ENCODE data around the gene ANKRD11.

Gene ANKRD11

DNA sequence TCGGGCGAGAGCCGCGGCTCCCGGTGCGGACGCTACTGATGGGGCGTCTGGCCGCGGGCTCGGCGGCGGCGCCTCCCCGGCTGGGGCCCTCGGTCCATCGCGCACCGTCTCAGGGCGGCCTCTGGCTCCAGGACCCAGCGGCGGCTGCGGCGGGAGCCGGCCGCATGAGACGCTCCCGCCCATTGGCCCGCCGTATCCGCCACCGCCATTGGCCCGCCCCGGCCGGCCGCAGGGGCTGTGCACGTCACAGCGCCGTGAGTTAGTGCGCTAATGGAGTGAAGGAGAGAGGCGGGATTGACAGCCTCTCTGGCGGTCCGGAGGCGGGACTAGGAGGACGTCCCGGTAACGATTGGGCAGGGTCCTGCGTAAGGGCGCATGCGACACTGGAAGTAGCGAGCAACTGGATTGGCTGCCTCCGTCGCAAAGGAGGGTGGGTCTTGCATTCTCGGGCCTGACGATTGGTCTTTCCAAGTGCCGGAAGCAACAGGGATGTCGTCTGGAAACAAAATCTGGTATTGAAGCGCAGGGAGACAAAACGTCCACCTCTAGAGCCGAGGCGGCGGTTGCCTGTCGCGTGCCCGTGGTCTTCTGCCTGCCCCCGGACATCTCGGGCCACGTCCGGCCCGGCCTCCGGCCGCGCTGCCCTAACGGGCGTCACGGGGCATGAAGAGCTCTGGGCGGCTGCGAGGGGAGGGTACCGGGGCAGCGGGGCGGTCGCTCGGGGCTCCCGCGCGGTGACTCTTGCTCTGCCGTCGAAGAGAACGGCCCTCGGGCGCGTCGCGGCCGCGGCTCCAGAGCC, at the start of gene ANKRD11:
Gene ANKRD11, minus strand, starts transcription at position 123 of the 799 bp plus-strand sequence. CDS start 173,542 bp downstream, outside the sequence.
- peak; percentile 97 to 98 for DNase-seq

DNA sequence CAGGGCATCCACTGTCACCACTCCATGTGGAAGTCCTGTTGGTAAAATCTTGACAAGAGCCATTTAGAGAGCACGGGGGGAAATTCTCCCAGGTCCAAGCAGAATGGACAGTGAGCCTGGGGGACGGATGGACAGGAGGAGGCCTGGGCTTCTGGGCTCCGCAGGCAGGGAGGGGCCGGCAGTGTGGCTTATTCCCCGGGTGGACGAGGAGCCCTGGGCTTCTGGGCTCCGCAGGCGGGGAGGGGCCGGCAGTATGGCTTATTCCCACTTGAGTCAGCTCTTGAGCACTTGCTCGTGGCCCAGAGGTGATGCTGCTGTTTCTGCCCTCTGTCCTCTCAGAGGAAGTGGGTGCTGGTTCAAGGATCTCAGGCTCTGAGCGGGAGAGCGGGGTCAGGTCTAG, 47.9 kb upstream of the ANKRD11 start:
- no peak for DNase-seq

DNA sequence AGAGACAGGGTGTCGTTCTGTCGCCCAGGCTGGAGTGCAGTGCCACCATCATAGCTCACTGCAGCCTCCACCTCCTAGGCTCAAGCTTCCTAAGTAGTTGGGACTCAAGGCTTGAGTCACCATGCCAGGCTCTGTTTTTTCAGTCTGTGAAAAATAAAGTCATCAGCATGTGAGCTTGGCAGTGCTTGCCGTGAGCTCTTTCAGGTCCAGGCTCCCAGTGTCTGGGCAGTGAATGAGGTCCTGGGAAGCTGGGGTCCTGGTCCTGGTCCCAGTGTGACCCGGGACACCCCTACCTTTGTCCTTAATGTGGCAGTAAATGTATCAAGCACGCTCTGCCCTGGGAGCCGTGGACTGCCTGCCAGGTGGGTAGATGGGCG, 47.2 kb upstream of the ANKRD11 start:
- no peak for DNase-seq

DNA sequence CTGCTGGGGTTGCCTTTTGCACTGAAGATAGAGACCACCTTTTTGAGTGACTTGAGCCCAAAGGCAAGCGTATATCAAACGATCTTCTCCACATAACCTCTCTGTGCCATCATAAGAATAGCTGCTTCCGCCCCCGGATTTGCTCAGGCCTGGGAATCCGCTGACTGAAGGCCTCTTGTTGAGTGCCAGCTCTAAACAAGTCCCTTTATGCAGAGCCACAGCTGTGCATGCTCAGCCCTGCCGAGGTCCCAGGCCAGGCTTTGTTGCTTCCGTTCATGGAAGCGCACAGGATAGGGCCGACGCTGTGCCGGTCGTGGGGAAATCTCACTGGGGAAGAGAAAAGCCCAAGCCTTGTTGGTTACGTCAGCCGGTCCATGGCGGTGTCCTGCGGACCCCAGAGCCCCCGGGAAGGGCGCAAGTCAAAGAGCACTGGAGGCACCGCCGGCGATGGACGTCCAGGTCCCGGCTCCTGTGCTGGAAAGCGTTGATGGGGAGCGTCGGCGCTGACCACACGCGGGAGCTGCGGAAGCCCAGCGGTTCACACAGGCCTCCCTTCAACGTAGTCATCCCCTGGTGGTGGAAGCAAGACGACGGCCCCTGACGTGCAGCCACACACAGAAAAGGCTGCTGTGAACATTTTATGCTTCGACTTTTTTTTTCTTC, 46.7 kb upstream of the ANKRD11 start:
- DNase-seq = no peak

DNA sequence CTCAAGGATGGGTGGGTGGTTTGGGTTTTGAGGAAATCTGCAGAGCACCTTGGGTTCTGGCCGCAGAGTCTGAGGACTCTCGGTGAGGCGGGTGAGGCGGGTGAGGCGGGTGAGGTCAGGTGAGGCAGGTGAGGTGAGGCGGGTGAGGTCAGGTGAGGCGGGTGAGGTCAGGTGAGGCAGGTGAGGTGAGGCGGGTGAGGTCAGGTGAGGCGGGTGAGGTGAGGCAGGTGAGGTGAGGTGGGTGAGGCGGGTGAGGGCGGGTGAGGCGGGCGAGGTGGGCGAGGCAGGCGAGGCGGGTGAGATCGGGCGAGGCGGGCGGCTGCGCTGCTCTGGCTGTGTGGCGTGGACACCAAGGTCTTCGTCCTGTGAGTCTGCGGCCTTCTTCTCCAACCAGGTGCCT, 46.0 kb upstream of the ANKRD11 start:
- no peak for DNase-seq

DNA sequence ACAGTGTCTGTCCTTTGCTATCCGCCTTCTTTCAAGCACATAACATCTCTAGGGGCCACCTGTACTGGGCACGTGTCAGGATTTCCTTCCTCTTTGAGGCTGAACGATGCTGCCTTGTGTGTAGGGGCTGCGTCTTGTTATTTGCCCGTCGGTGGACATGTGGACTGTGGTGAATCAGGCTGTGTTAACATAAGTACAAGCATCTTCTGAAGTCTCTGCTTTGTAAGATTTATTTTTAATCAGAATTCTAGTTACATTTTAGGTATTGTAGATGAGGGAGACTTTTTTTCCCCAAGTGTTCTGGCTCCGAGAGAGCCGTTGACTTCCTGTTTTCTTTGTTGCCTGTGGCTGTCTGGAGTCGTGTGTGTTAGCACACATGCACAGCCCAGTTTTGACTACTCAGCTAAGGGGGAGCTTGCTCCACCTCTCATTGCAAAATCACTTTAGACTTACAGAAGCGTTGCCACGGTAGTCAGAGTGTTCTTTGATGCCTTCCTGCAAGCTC, 43.9 kb upstream of the ANKRD11 start:
- no peak for DNase-seq

DNA sequence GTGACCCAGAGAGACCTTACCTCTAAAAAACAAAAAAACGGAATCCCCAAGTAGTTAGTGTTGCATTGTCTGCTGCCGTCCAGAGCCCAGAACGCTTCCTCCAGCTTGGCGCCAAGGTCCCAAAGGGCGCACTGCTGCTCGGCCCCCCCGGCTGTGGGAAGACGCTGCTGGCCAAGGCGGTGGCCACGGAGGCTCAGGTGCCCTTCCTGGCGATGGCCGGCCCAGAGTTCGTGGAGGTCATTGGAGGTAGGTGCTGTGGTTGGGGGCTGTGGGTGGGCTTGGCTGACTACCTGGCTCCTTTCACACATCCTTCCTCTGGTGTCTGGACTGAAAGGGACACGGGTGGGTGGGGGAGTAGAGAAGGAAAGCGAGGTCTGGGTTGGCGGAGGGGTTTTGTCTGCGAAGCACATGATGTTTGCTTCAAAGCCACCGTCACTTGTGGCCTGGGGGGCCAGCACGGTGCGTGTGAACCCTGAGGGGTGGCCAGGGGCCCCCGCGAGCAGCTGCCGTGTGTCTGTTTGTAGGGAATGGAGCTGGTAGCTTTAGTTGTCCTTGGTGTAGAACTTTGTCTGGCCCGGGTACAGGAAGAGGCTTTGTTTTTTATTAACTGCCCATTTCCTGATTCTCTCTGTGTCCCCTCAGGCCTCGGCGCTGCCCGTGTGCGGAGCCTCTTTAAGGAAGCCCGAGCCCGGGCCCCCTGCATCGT, 41.6 kb upstream of the ANKRD11 start:
- no peak for DNase-seq

DNA sequence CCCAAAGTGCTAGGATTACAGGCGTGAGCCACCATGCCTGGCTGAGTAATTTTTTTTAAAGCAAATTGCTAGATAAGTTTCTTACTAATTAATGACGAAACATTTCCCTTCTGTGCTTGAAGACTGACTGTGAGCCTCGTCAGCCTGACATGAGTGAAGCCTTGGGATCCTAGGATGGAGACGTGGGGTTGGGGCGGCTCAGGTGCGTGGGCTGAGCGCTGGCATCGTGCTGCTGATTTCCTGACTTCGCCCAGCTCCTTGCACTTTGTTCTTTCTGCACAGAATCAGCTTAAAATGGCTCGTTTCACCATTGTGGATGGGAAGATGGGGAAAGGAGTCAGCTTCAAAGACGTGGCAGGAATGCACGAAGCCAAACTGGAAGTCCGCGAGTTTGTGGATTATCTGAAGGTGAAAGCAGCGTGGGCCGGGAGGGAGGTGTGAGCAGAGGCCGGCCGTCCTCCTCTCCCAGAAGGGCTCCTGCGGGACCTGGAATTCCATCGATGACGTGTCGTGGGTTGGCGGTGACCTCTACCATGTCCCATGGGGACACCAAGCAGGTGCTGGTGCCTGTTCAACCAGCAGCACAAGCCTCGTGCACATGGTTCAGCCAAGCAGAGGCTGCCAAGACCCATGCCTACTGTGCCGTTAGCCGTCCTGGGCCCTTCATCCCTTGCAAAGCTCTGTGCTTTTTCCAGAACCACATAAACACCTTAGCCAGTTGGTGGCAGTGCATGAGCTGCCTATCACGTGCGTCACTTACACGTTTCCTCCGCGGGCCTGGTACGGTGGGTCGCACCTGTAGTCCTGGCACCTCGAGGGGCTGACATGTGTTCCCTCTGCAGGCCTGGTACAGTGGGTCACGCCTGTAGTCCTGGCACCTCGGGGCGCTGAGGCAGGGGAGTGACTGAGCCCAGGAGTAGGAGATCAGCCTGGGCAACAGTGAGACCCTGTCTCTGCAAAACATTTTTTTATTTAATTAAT, 40.3 kb upstream of the ANKRD11 start:
- DNase-seq = no peak

DNA sequence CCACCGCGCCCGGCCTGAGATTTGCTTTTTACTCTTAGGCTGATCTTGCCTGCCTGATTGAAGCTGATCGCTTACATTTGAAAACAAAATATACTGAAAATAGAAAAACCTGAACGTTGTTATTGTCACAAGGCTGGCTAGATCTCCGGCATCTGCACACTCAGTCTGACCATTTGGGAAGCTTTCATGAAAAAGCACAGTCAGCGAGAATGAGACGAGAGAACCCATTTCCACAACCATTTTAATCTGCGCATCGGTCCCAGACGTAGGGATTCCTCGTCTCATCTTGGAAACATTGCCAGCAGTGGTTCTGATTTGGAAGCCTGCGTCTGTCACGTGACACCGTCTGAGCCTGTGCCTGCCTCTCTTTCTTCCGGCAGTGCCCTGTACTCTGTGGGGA, 38.7 kb upstream of the ANKRD11 start:
- DNase-seq = no peak

DNA sequence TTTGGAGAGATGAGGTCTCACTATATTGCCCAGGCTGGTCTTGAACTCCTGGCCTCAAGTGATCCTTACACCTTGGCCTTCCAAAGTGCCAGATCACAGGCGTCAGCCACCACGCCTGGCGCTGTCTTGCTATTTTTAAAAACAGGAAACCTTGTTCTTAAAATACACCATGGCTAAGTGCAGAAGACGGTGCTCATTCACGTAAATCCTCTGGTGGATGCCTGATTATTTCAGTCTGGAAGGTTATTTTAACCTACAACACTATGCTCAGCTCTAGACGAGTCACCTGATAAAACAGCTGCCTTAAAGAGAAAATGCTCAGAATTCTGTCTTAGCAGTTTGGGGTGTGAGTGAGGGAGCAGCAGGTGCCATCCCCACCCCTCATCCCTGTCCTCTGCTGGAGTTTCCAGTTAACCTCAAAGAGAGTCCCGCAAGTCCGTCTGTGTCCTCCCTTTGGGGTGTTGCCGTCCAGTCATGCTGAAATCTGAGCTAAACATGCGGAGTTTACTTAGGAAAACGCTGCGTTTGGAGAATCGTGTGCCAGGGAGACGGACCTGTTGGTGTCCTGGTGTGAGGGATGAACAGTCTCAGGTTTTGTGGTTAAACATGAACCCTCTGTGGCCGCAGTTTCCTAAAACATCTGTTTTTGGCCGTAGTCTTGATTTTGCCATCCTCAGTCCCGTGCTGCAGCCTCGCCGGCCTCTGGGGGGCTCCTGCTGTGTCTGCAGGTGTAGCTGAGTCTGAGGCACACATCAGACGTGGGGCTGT, 35.0 kb upstream of the ANKRD11 start:
- no peak for DNase-seq

DNA sequence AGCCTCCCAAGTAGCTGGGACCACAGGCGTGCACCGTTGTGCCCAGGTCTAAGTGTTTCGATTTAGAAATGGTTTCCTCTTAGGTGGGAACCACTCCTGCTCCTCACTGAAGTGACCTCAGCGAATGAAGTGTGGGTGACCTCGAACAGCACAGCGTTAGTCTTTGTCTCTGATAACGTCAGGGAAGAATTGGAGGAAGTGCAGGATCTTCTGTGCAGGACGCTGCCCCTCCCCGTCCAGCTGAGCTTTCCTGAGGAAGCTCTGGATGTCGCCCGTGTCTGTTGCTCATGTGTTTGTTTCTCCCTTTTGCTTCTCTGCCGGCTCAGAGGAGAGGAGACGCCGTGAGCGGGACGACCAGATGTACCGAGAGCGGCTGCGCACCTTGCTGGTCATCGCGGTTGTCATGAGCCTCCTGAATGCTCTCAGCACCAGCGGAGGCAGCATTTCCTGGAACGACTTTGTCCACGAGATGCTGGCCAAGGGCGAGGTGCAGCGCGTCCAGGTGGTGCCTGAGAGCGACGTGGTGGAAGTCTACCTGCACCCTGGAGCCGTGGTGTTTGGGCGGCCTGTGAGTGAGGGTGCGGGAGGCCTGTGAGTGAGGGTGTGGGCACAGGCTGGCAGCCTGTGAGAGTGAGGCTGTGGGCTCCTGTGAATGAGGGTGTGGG, 33.5 kb upstream of the ANKRD11 start:
- DNase-seq = no peak

DNA sequence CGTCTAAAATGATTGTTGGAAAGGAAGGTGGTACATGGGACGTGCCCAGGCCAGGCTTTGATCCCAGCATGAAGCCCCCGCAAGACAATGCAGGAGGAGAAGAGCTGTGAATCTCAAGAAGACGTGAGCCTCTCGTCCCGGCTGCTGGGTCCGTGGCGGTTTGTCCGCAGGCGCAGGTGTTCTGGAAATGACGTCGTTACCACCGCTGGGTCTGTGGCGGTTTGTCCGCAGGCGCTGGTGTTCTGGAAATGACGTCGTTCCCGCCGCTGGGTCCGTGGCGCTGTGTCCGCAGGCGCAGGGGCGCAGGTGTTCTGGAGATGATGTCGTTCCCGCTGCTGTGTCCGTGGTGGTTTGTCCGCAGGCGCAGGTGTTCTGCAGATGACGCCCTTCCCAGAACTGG, 31.9 kb upstream of the ANKRD11 start:
- no peak for DNase-seq

DNA sequence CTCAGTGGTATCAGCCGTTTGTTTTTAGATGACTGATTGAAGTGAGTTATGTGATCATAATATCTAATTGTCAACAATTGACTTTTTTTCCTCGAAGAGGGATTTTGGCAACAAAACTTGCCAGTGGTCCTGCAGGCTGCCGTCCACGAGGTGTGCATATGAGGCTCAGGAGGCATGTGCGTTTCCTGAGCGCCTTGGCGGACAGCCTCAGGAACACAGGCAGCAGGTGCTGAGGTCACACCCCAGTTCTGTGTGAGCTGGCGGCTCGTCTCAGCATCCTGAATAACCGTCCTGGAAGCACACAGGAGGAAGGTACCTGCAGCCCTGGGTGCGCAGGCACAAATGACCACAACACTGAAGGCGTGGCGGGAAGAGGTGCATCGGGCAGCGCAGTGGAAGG, 29.5 kb upstream of the ANKRD11 start:
- DNase-seq = no peak

DNA sequence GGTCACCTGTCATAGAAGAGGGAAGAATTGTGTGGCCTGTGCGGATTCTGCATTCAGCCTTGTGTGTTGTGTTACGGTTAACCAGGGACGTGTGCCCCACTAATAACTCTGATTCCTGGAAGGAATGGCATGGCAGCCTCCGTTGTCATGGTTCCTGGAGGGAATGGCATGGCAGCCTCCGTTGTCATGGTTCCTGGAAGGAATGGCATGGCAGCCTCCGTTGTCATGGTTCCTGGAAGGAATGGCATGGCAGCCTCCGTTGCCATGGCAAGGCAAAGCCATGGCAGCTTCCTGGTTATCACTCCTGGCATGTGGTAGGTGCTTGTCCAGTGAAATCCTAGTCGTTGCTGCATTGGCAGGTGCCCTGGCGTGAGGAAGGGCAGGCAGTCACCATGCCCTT, 26.8 kb upstream of the ANKRD11 start:
- no peak for DNase-seq

DNA sequence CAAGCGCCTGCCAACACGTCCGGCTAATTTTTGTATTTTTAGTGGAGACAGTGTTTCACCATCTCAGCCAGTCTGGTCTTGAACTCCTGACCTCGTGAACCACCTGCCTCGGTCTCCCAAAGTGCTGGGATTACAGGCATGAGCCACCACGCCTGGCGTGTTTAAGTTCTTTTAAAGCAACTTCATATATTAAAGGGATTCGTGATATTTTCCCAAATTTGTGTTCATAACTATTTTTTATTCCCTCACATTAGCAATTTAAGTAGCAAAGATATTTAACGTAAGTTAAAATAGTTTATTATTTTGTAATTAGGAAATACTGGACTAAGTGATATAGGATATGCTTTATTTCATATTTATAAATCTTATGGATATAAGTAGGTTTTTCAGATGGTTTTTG, 22.1 kb upstream of the ANKRD11 start:
- DNase-seq = no peak

DNA sequence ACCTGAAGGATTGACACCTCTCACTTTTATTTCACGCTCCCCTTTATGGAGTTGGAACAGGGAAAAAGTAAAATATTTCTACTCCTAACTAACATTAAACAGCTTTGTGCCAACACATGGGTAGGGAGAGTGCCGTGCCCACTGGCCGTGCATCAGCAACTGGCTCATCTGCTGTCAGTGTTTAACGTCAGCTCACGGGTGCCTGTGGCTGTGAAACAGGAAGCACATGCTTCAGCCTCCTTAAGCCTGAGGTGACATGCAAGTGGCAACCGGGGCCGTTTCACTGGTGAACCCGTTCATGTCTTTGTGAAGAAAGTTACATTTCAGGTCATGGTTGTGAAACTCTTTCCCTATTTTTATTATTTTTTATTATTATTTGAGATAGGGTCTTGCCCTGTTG, 21.0 kb upstream of the ANKRD11 start:
- DNase-seq = no peak

DNA sequence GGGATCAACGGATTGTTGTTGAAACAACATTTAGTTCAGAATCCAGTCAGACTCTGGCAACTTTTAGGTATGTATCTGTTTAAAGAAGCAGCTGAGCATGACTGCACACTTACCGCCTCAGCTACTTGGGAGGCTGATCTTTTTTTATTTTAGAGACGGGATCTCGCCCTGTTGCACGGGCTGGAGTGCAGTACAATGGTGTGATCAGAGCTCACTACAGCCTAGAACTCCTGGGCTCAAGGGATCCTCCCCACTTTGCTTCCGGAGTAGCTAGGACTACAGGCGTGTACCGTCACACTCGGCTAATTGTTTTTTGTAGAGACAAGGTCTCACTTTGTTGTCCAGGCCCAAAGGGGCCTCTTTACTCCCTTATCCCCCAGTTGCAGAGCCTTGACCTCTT, 20.2 kb upstream of the ANKRD11 start:
- DNase-seq = no peak

DNA sequence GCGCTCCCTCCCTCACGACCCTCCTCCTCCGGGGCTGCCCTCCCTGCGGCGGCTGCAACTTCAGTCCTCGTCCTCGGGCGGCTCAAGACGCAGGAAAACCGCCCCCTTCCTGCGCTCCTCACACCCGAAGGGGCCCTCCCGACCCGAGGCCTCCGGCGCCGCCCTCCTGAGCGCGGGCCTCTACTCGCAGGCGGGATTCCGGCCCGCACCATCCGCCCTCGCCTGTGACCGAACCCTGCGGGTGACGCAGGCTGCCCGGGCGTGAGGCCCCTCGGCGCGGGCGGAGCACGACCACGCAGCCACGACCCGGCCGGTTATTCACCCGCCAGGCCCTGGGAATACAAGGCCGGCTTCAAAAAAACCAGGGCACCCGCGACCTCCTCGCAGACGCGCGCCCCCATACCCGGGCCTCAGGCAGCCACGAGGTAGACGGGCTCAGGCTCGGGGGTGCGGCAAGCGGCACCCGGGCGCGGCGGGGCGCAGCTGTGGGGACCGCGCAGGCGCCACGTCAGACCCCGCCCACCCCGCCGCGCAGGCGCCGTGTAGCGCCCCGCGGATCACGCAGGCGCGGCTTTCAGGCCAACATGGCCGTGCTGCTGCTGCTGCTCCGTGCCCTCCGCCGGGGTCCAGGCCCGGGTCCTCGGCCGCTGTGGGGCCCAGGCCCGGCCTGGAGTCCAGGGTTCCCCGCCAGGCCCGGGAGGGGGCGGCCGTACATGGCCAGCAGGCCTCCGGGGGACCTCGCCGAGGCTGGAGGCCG, 17.7 kb upstream of the ANKRD11 start, which contains the start of gene SPG7:
Gene SPG7, plus strand, starts transcription at position 570 of the 757 bp plus-strand sequence. Its CDS starts 15 bp downstream, at position 585.
- peak; percentile 89 to 91 for DNase-seq

DNA sequence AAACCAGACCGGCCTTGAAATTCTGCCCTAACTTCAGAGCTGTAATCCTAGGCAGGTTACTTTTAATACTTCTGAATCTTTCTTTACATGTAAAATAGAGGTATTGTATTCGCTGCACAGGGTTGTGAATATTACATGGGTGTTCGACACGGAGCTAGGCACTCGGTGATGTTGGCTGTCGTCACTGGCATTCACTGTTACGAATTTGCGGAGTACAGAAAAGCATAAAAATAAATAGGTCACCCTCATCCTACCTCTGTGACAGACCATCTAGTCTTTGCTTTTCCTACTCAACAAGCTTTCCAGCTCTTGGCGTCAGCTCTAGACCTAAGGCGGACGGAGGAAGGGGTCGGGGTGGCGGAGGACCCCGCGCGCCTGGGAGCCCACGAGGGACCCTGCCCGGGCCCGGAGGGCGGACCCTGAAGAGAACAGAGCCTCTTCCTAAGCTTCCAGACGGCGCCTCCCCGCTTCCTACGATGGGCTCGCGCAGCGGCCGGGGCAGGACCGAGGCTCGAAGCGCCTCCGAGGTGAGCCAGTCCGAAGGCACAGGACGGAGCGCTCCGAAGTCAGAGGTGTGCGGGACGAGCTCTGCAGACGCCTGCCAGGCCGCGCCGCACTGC, 17.0 kb upstream of the ANKRD11 start:
- no peak for DNase-seq

DNA sequence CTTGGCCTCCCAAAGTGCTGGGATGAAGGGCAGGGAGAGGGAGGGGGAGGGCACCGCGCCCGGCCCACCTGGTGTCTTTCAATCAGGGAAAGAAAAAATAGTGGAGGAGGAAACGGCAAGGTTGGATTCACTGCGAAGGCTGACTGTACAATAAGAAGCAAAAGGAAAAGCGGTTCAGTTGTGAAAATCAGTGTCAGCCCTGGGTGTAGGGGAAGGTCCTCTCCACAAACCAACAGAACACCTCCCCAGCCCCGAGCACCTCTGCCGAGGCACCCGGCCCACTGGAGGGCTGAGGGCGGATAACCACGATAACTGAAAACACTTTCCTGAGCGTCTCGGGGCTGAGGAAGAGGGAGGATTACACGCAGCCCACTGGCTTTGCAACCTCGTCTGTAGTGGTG, 16.4 kb upstream of the ANKRD11 start:
- DNase-seq = peak in 1 of 2 donors; percentile 32

All from stimulated activated CD4-positive, alpha-beta T cell treated with anti-CD3 and anti-CD28 coated beads, Interleukin-2, amount 100 ng/mL, for 24 hours (primary cell).